RWPE1 (cell line): ENCODE data around the gene TNFAIP8L1.

Source experiments
- CTCF ChIA-PET: fragments of 350-600 bp; sonication (Branson Sonifier 250); formaldehyde crosslinking; extraction: SDS; loops from one replicate; lab custom pipeline; 2021; lab: Yijun Ruan, JAX
- POLR2A ChIA-PET: fragments of 400-600 bp; formaldehyde crosslinking; extraction: SDS; loops from one replicate; lab custom pipeline; 2020; ENCODE audit warnings: antibody characterized with exemption; ENCODE audit not compliant: low non-redundant PET; lab: Yijun Ruan, JAX
- DNase-seq: peaks from one replicate; pipeline ENCODE4 v3.0.0; 2012; ENCODE audit warnings: low spot score
- H3K27ac ChIP-seq: fragments of 450-650 bp; 2 replicates; pipeline ENCODE4 v1.5.1; 2017
- CTCF ChIP-seq: fragments of 450-650 bp; conservative IDR thresholded peaks from 2 replicates; pipeline ENCODE4 v1.5.1; 2017; ENCODE audit warnings: low read depth, mild to moderate bottlenecking

TNFAIP8L1 gene

GRCh38 chr19:4622695-4623421 lies 16.5 kb upstream of the TNFAIP8L1 start:
- ChIA-PET CTCF (interaction anchor here (0.5 to 0.8 kb wide), 5 partner anchors 13 to 917 kb away, joined by 3 to 4 read pairs (median 3); no protein-coding TSS in a partner anchor), POLR2A (no interaction called here)
- no peak overlapping the region; the same call in 1 of the 2 replicates for H3K27ac ChIP-seq
- no peak for TF ChIP-seq CTCF
- DNase-seq: no peak

GRCh38 chr19:4624301-4624700 lies 15.0 kb upstream of the TNFAIP8L1 start:
- H3K27ac ChIP-seq: no peak overlapping the region
- ChIA-PET POLR2A (no interaction called here), CTCF (interaction anchor here (0.6 to 0.7 kb wide), 2 partner anchors 12 to 188 kb away, joined by 3 read pairs; no protein-coding TSS in a partner anchor)
- DNase-seq: no peak
- no peak for TF ChIP-seq CTCF

GRCh38 chr19:4624733-4625362 lies 14.5 kb upstream of the TNFAIP8L1 start:
- H3K27ac ChIP-seq: no peak overlapping the region

GRCh38 chr19:4633140-4633967 lies 6.0 kb upstream of the TNFAIP8L1 start:
- POLR2A ChIA-PET: no interaction called here
- TF ChIP-seq CTCF: peak; percentile 80
- peak overlapping the region; percentile 85 for H3K27ac ChIP-seq
- peak; percentile 63 for DNase-seq
- CTCF ChIA-PET: interaction anchor here (0.5 to 1.5 kb wide), 12 partner anchors 13 to 559 kb away, joined by 3 to 11 read pairs (median 4); no protein-coding TSS in a partner anchor

More at GRCh38 chr19:4624733-4625362, 14.5 kb upstream of the TNFAIP8L1 start:
- DNase-seq: no peak
- CTCF ChIA-PET: interaction anchor here (0.6 to 0.7 kb wide), 2 partner anchors 13 to 187 kb away, joined by 3 read pairs; no protein-coding TSS in a partner anchor
- peak; percentile 25; the same call in 1 of the 2 replicates for TF ChIP-seq CTCF
- POLR2A ChIA-PET: no interaction called here

GRCh38 chr19:4635754-4636116 lies 3.6 kb upstream of the TNFAIP8L1 start:
- H3K27ac ChIP-seq: peak overlapping the region; percentile 85
- CTCF ChIA-PET: interaction anchor here (0.6 to 2.5 kb wide), 23 partner anchors 9 to 462 kb away, joined by 3 to 36 read pairs (median 4); partner anchors contain the start of gene LRG1
- DNase-seq: no peak
- POLR2A ChIA-PET: no interaction called here
- TF ChIP-seq CTCF: no peak

- H3K27ac ChIP-seq: peak overlapping the region; percentile 85
- CTCF ChIA-PET: interaction anchor here (0.5 to 2.5 kb wide), 36 partner anchors 9 to 463 kb away, joined by 3 to 36 read pairs (median 4); partner anchors contain the start of gene LRG1
- POLR2A ChIA-PET: no interaction called here
- DNase-seq: peak; percentile 57
- TF ChIP-seq CTCF: peak; percentile 96
These were observed 3.1 kb upstream of the TNFAIP8L1 start for GRCh38 chr19:4636151-4636717.
